DND-41 (cell line): Measurements from ENCODE around the gene ASB9.

Source experiments
- ATAC-seq: fragments of 200-7000 bp; cut with Tn5 transposase; 3 replicates; pipeline ENCODE4 v1.9.1; 2021; ENCODE audit warnings: low read depth; ENCODE audit not compliant: insufficient read depth
- DNase-seq: peaks from one replicate; pipeline ENCODE4 v3.0.0-alpha.2; 2020
- H2AFZ ChIP-seq: 2 replicates; pipeline ENCODE4 v1.6.0; 2012; ENCODE audit warnings: low read depth, low read length
- H3K27ac ChIP-seq: 2 replicates; pipeline ENCODE4 v1.5.1; 2012; ENCODE audit warnings: low read length, inconsistent platforms
- H3K27me3 ChIP-seq: fragments of 200-600 bp; sonication (generic); 2 replicates; pipeline ENCODE4 v1.6.0; 2012; ENCODE audit warnings: low read length, mild to moderate bottlenecking, inconsistent platforms; ENCODE audit not compliant: insufficient read depth, poor library complexity
- H3K36me3 ChIP-seq: 2 replicates; pipeline ENCODE4 v1.5.1; 2012; ENCODE audit warnings: low read length, inconsistent platforms; ENCODE audit not compliant: insufficient read depth
- H3K4me1 ChIP-seq: 2 replicates; pipeline ENCODE4 v1.5.1; 2012; ENCODE audit warnings: mild to moderate bottlenecking, low read length; ENCODE audit not compliant: insufficient read depth
- H3K4me2 ChIP-seq: 2 replicates; pipeline ENCODE4 v1.6.0; 2012; ENCODE audit warnings: mild to moderate bottlenecking, moderate library complexity, low read length, inconsistent platforms; ENCODE audit not compliant: insufficient read depth
- H3K4me3 ChIP-seq, 2 experiments: fragments of 200-600 bp in 1 of 2; shearing (Covaris generic) in 1 of 2; 2 replicates each; pipeline ENCODE4 v1.5.1; 2012 to 2016; ENCODE audit warnings: inconsistent platforms in 2 of 2, low read length in 2 of 2, mild to moderate bottlenecking in 2 of 2, low read depth in 1 of 2, moderate library complexity in 1 of 2
- H3K79me2 ChIP-seq: 2 replicates; pipeline ENCODE4 v1.6.0; 2012; ENCODE audit warnings: low read length, inconsistent platforms; ENCODE audit not compliant: insufficient read depth
- H3K9ac ChIP-seq: 2 replicates; pipeline ENCODE4 v1.6.0; 2012; ENCODE audit warnings: low read depth, mild to moderate bottlenecking, inconsistent platforms, low read length, moderate library complexity
- H3K9me3 ChIP-seq: 2 replicates; pipeline ENCODE4 v1.5.1; 2012; ENCODE audit warnings: low read length, moderate library complexity, mild to moderate bottlenecking, inconsistent platforms; ENCODE audit not compliant: insufficient read depth, severe bottlenecking
- H4K20me1 ChIP-seq: 2 replicates; pipeline ENCODE4 v1.6.0; 2012; ENCODE audit warnings: low read length; ENCODE audit not compliant: insufficient read depth
- CTCF ChIP-seq: IDR thresholded peaks from 2 replicates; pipeline ENCODE4 v1.5.1; 2012; ENCODE audit warnings: borderline replicate concordance, low read length, moderate library complexity, mild to moderate bottlenecking; ENCODE audit not compliant: poor library complexity, severe bottlenecking; ENCODE audit errors: extremely low read depth
- EZH2 ChIP-seq: IDR thresholded peaks from 3 replicates; pipeline ENCODE4 v1.6.1; 2012; ENCODE audit warnings: borderline replicate concordance, low read depth, mild to moderate bottlenecking, moderate library complexity, low read length, inconsistent platforms; ENCODE audit not compliant: severe bottlenecking

The ASB9 gene

GRCh38 chrX:15240414-15240813 is 29.5 kb downstream of the ASB9 start:
- no peak overlapping the region for H3K9ac ChIP-seq
- ATAC-seq (no peak), DNase-seq (no peak)
- H3K27me3 ChIP-seq, result no peaks in the 10 kb centered on the region
- H3K4me3 ChIP-seq, result no peak overlapping the region
- H3K4me2 ChIP-seq, result no peak overlapping the region
- no peaks in the 10 kb centered on the region for H3K36me3 ChIP-seq
- H4K20me1 ChIP-seq, result no peaks in the 10 kb centered on the region
- TF ChIP-seq EZH2 (no peak), CTCF (no peak)
- no peaks in the 10 kb centered on the region for H3K9me3 ChIP-seq
- H3K27ac ChIP-seq, result no peak overlapping the region
- H3K4me1 ChIP-seq, result no peaks in the 10 kb centered on the region
- H3K79me2 ChIP-seq, result no peaks in the 10 kb centered on the region
- no peak overlapping the region for H2AFZ ChIP-seq

GRCh38 chrX:15236146-15236545 is 33.7 kb downstream of the ASB9 start:
- Histone ChIP-seq H4K20me1 (no peaks in the 10 kb centered on the region), H3K4me3 (no peak overlapping the region), H3K36me3 (no peaks in the 10 kb centered on the region), H3K27me3 (no peaks in the 10 kb centered on the region), H2AFZ (no peak overlapping the region), H3K27ac (no peak overlapping the region), H3K9me3 (no peaks in the 10 kb centered on the region), H3K9ac (no peak overlapping the region), H3K4me2 (no peak overlapping the region), H3K79me2 (no peaks in the 10 kb centered on the region), H3K4me1 (no peaks in the 10 kb centered on the region)
- no peak for DNase-seq
- ATAC-seq, result no peak
- TF ChIP-seq EZH2, result no peak
- no peak for TF ChIP-seq CTCF

- Histone ChIP-seq H3K9ac (no peak overlapping the region), H3K4me3 (no peak overlapping the region), H4K20me1 (no peaks in the 10 kb centered on the region), H3K36me3 (no peaks in the 10 kb centered on the region), H3K9me3 (no peaks in the 10 kb centered on the region), H2AFZ (no peak overlapping the region), H3K27me3 (no peaks in the 10 kb centered on the region), H3K27ac (no peak overlapping the region), H3K4me2 (no peak overlapping the region), H3K79me2 (no peaks in the 10 kb centered on the region), H3K4me1 (no peaks in the 10 kb centered on the region)
- no peak for DNase-seq
- no peak for ATAC-seq
- TF ChIP-seq EZH2, result no peak
- TF ChIP-seq CTCF, result no peak
These were observed 34.9 kb downstream of the ASB9 start for GRCh38 chrX:15235001-15235400.
